Activated T-helper 17 cell treated with anti-CD3 and anti-CD28 coated beads, Interleukin-2, amount 50 U/mL, for 72 hours (primary cell): ENCODE measurements around the gene PCDH9. TPM values are rescaled to one million over a fixed set of nuclear protein-coding genes. Genes with fewer than 3 reads are reported as not detected.

Experiments used
- ATAC-seq: fragments of 150-1000 bp; cut with Tn5 transposase; replicated peaks from 2 replicates; pipeline ENCODE4 v1.10.0; 2021; ENCODE audit warnings: mild to moderate bottlenecking, moderate library complexity
- H3K27ac Mint-ChIP-seq: one replicate; pipeline ENCODE4 v1.8.0; 2022; ENCODE audit warnings: mixed read lengths
- H3K27me3 Mint-ChIP-seq: one replicate; pipeline ENCODE4 v1.8.0; 2022; ENCODE audit warnings: mixed read lengths
- H3K36me3 Mint-ChIP-seq: one replicate; pipeline ENCODE4 v1.8.0; 2022; ENCODE audit warnings: low read depth, mild to moderate bottlenecking, mixed read lengths
- H3K4me1 Mint-ChIP-seq: one replicate; pipeline ENCODE4 v1.8.0; 2022; ENCODE audit warnings: mixed read lengths
- H3K4me3 Mint-ChIP-seq: one replicate; pipeline ENCODE4 v1.8.0; 2022; ENCODE audit warnings: mild to moderate bottlenecking, mixed read lengths
- H3K9me3 Mint-ChIP-seq: one replicate; pipeline ENCODE4 v1.8.0; 2022; ENCODE audit warnings: mixed read lengths
- total RNA-seq, 2 donors: library from RNA; stranded (reverse); gene quantifications; one replicate each; pipeline ENCODE4 v1.2.3, GENCODE V29; 2022

The PCDH9 gene
- total RNA-seq, 2 donors from 2014 or later = 0.11 TPM

GRCh38 chr13:66399873-66400272 is 830.3 kb downstream of the PCDH9 start:
- H3K4me1 Mint-ChIP-seq = no peaks in the 10 kb centered on the region
- no peaks in the 10 kb centered on the region for H3K36me3 Mint-ChIP-seq
- peaks cover 10% of the 10 kb centered on the region for H3K9me3 Mint-ChIP-seq
- no peak for ATAC-seq
- H3K4me3 Mint-ChIP-seq = no peak overlapping the region
- no peaks in the 10 kb centered on the region for H3K27me3 Mint-ChIP-seq
- H3K27ac Mint-ChIP-seq = no peak overlapping the region

DNA sequence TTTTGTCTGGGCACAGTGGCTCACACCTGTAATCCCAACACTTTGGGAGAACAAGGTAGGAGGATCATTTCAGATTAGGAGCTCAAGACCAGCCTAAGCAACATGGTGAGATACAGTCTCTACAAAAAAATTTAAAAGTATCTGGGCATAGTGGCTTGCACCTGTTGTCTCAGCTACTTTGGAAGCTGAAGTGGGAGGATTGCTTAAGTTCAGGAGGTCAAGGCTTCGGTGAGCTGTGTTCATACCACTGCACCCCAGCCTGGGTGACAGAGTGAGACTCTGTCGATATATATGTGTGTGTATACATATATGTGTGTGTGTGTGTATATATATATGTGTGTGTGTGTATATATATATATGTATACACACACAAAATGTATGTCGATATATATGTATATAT is 833.0 kb downstream of the PCDH9 start:
- H3K9me3 Mint-ChIP-seq = peaks cover 4% of the 10 kb centered on the region
- H3K36me3 Mint-ChIP-seq = no peaks in the 10 kb centered on the region
- no peak for ATAC-seq
- H3K27ac Mint-ChIP-seq = no peak overlapping the region
- H3K4me1 Mint-ChIP-seq = no peaks in the 10 kb centered on the region
- no peak overlapping the region for H3K4me3 Mint-ChIP-seq
- H3K27me3 Mint-ChIP-seq = no peaks in the 10 kb centered on the region

DNA sequence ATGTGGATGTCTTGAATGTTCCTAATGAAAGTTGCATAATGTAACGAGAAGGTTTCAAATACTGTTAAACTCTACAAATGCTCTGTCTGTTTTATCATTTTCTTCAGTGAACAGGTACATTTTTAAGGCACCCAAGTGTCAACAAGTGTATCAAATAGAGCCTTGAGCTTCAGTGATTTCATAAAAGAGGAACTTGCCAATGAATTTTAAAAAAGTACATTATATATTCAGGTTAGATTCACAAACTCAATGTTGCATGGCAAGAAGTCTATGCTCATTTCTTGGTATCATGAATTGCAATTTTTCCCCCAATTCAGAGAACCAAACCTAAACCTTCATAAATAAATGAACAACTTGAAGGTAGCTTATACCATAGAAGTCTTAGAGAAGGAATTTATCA is 838.8 kb downstream of the PCDH9 start:
- no peaks in the 10 kb centered on the region for H3K9me3 Mint-ChIP-seq
- no peaks in the 10 kb centered on the region for H3K4me1 Mint-ChIP-seq
- ATAC-seq = no peak
- no peaks in the 10 kb centered on the region for H3K27me3 Mint-ChIP-seq
- H3K4me3 Mint-ChIP-seq = no peak overlapping the region
- no peaks in the 10 kb centered on the region for H3K36me3 Mint-ChIP-seq
- no peak overlapping the region for H3K27ac Mint-ChIP-seq

DNA sequence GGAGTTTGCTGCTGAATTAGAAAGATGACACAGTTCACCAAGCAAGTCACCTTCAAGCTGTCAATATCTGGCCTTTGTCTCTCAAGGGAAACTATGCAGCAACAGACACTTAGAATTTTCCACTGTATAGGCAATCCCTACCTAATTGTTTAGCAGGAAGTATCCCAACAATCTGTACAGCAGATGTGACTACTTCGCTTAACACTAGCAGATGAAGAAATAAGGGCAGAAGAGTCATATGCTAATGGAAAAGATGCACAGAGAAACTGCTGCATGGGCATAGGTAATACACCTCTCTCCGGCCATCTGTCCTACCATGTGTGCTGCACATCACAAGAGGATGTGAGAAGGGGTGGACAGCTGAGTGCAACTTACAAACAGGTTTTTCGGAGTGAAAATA is 851.2 kb downstream of the PCDH9 start:
- Mint-ChIP-seq H3K9me3 (peaks cover 15% of the 10 kb centered on the region), H3K36me3 (no peaks in the 10 kb centered on the region), H3K4me1 (no peaks in the 10 kb centered on the region), H3K27me3 (no peaks in the 10 kb centered on the region), H3K4me3 (no peak overlapping the region), H3K27ac (no peak overlapping the region)
- ATAC-seq = no peak

DNA sequence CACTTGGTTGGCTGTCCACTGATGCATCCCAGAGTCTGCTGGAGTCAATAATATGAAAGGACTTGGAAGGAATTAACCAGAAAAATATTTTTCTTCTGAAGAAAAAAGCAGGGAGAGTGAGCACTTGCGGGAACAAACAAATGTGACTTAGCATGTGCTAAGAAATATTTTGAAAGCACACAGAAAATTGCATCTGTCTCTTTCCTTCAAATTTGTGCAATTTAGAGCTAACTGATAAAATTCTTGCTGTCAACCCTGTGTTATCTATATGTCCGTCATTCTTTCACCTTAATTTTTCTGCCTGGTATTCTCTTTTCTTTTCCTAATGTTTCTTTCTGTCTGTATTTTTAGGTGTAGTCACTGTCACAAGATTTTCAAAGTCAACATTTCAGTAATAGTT is 852.6 kb downstream of the PCDH9 start:
- no peaks in the 10 kb centered on the region for H3K27me3 Mint-ChIP-seq
- H3K27ac Mint-ChIP-seq = no peak overlapping the region
- no peak overlapping the region for H3K4me3 Mint-ChIP-seq
- no peaks in the 10 kb centered on the region for H3K36me3 Mint-ChIP-seq
- no peaks in the 10 kb centered on the region for H3K4me1 Mint-ChIP-seq
- peaks cover 15% of the 10 kb centered on the region for H3K9me3 Mint-ChIP-seq
- ATAC-seq = no peak

- H3K27me3 Mint-ChIP-seq = no peaks in the 10 kb centered on the region
- H3K9me3 Mint-ChIP-seq = peaks cover 15% of the 10 kb centered on the region
- ATAC-seq = no peak
- no peak overlapping the region for H3K27ac Mint-ChIP-seq
- no peaks in the 10 kb centered on the region for H3K36me3 Mint-ChIP-seq
- H3K4me1 Mint-ChIP-seq = no peaks in the 10 kb centered on the region
- H3K4me3 Mint-ChIP-seq = no peak overlapping the region
Observed at GRCh38 chr13:66375756-66376155, 854.4 kb downstream of the PCDH9 start.

GRCh38 chr13:66369666-66370065 is 860.5 kb downstream of the PCDH9 start:
- ATAC-seq = no peak
- no peak overlapping the region for H3K4me3 Mint-ChIP-seq
- H3K4me1 Mint-ChIP-seq = no peaks in the 10 kb centered on the region
- H3K9me3 Mint-ChIP-seq = peaks cover 8% of the 10 kb centered on the region
- no peaks in the 10 kb centered on the region for H3K36me3 Mint-ChIP-seq
- H3K27ac Mint-ChIP-seq = no peak overlapping the region
- H3K27me3 Mint-ChIP-seq = no peaks in the 10 kb centered on the region

- Mint-ChIP-seq H3K4me1 (no peaks in the 10 kb centered on the region), H3K9me3 (no peaks in the 10 kb centered on the region), H3K4me3 (no peak overlapping the region), H3K36me3 (no peaks in the 10 kb centered on the region), H3K27me3 (no peaks in the 10 kb centered on the region), H3K27ac (no peak overlapping the region)
- no peak for ATAC-seq
Observed at GRCh38 chr13:66367356-66367755, 862.8 kb downstream of the PCDH9 start.

- Mint-ChIP-seq H3K4me1 (no peaks in the 10 kb centered on the region), H3K27ac (no peak overlapping the region), H3K27me3 (no peaks in the 10 kb centered on the region), H3K4me3 (no peak overlapping the region), H3K36me3 (no peaks in the 10 kb centered on the region), H3K9me3 (no peaks in the 10 kb centered on the region)
- ATAC-seq = no peak
Observed at GRCh38 chr13:66365101-66365500, 865.0 kb downstream of the PCDH9 start.

- H3K4me1 Mint-ChIP-seq = no peaks in the 10 kb centered on the region
- no peak overlapping the region for H3K27ac Mint-ChIP-seq
- no peaks in the 10 kb centered on the region for H3K9me3 Mint-ChIP-seq
- H3K27me3 Mint-ChIP-seq = no peaks in the 10 kb centered on the region
- no peak for ATAC-seq
- no peaks in the 10 kb centered on the region for H3K36me3 Mint-ChIP-seq
- no peak overlapping the region for H3K4me3 Mint-ChIP-seq
Observed at GRCh38 chr13:66364346-66364745, 865.8 kb downstream of the PCDH9 start.

- no peaks in the 10 kb centered on the region for H3K27me3 Mint-ChIP-seq
- no peaks in the 10 kb centered on the region for H3K4me1 Mint-ChIP-seq
- ATAC-seq = no peak
- no peaks in the 10 kb centered on the region for H3K9me3 Mint-ChIP-seq
- H3K36me3 Mint-ChIP-seq = no peaks in the 10 kb centered on the region
- H3K27ac Mint-ChIP-seq = no peak overlapping the region
- H3K4me3 Mint-ChIP-seq = no peak overlapping the region
Observed at GRCh38 chr13:66362485-66362884, 867.7 kb downstream of the PCDH9 start.

- no peaks in the 10 kb centered on the region for H3K4me1 Mint-ChIP-seq
- no peaks in the 10 kb centered on the region for H3K9me3 Mint-ChIP-seq
- no peak overlapping the region for H3K4me3 Mint-ChIP-seq
- H3K27ac Mint-ChIP-seq = no peak overlapping the region
- H3K36me3 Mint-ChIP-seq = no peaks in the 10 kb centered on the region
- ATAC-seq = no peak
- H3K27me3 Mint-ChIP-seq = no peaks in the 10 kb centered on the region
Observed at GRCh38 chr13:66359910-66360552, 870.1 kb downstream of the PCDH9 start.

- no peaks in the 10 kb centered on the region for H3K27me3 Mint-ChIP-seq
- H3K27ac Mint-ChIP-seq = no peak overlapping the region
- H3K4me1 Mint-ChIP-seq = no peaks in the 10 kb centered on the region
- no peak overlapping the region for H3K4me3 Mint-ChIP-seq
- no peaks in the 10 kb centered on the region for H3K9me3 Mint-ChIP-seq
- no peak for ATAC-seq
- H3K36me3 Mint-ChIP-seq = no peaks in the 10 kb centered on the region
Observed at GRCh38 chr13:66359393-66359792, 870.7 kb downstream of the PCDH9 start.

DNA sequence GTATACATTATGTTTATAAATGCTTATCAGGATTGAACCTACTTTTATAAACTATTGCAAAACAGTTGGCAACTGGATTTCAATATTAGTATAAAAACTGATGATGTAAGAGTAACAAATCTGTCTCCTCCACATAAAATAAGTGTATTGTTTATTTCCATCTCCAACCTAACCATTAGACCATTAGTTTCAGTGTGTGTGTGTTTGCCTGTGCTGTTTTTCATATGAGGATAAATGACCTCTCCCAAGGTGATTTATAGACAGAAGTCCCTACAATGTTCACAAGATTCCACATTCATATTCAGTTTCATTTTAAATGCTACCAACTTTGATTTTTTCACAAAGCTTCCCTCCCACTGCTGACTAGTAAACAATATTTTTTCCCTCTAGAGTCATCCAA is 871.6 kb downstream of the PCDH9 start:
- H3K9me3 Mint-ChIP-seq = no peaks in the 10 kb centered on the region
- no peak overlapping the region for H3K27ac Mint-ChIP-seq
- H3K27me3 Mint-ChIP-seq = no peaks in the 10 kb centered on the region
- no peak for ATAC-seq
- H3K36me3 Mint-ChIP-seq = no peaks in the 10 kb centered on the region
- no peaks in the 10 kb centered on the region for H3K4me1 Mint-ChIP-seq
- no peak overlapping the region for H3K4me3 Mint-ChIP-seq

DNA sequence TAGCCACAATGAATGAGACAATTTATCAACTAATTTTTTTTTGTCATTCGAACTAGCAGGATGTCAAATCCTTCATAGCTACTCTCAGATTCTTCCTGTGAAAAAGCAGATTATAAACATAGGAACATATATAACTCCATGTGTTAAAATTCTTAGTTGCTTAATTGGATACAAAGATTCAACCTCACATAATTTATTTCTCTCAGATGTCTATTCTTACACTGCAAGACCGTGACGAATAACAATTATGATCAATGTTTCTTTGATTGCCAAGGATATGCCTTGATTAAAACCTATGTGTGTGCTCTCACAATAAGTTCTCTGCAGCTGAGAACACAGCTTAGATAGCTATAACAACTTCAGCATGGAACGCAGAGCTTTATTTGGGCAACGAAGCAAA is 872.7 kb downstream of the PCDH9 start:
- ATAC-seq = no peak
- Mint-ChIP-seq H3K36me3 (no peaks in the 10 kb centered on the region), H3K4me3 (no peak overlapping the region)

More for the DNA sequence above, 872.7 kb downstream of the PCDH9 start:
- H3K27ac Mint-ChIP-seq = no peak overlapping the region
- no peaks in the 10 kb centered on the region for H3K4me1 Mint-ChIP-seq
- no peaks in the 10 kb centered on the region for H3K27me3 Mint-ChIP-seq
- H3K9me3 Mint-ChIP-seq = peaks cover 5% of the 10 kb centered on the region
